22Rv1 (cell line): ENCODE data around the gene E2F2.
A peak's percentile ranks its signal among the peaks of the same experiment; 100 is the strongest.

Source experiments
- H3K27ac ChIP-seq: fragments of 450-650 bp; 2 replicates; pipeline ENCODE4 v1.5.1; 2017
- CTCF ChIP-seq: fragments of 450-650 bp; IDR thresholded peaks from 2 replicates; pipeline ENCODE4 v1.5.1; 2017; ENCODE audit warnings: mild to moderate bottlenecking
- ZFX ChIP-seq: fragments of 450-650 bp; IDR thresholded peaks from 2 replicates; pipeline ENCODE4 v1.6.1; 2017; ENCODE audit warnings: antibody characterized with exemption, borderline replicate concordance

E2F2 gene

GRCh38 chr1:23558140-23558871, 27.3 kb upstream of the E2F2 start:
- H3K27ac ChIP-seq: peak overlapping the region; percentile 100
- TF ChIP-seq ZFX (no peak), CTCF (no peak)

DNA sequence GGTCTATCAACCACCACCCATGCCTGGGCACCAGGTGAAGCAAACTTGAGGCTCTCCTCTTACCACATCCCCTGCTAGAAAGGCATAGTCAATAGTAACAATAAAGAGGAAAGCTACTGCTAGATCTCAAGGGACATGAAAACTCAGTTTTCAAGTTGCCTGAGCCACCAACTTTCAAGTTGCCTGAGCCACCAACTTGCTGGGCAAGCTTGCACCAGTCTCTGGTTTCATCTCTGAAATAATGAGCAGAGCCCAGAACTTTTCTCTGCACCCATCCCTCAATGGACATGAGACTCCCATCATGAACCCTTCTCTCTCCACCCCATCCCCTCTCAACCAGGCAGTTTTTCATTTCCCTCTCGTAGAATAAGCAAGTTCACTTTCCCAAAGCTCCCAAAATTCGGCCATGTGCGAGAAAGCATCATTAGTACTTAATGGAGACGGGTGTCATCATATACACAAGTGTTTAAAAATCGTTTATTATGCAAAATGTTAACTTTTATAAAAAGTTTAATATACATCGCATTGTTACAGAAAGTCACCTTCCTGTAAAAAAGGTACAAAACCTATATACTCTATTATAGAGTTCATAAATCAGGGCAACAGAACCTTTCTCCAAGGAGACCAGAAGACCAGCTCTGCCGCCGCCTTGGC, 26.6 kb upstream of the E2F2 start:
- peak overlapping the region; percentile 100 for H3K27ac ChIP-seq

DNA sequence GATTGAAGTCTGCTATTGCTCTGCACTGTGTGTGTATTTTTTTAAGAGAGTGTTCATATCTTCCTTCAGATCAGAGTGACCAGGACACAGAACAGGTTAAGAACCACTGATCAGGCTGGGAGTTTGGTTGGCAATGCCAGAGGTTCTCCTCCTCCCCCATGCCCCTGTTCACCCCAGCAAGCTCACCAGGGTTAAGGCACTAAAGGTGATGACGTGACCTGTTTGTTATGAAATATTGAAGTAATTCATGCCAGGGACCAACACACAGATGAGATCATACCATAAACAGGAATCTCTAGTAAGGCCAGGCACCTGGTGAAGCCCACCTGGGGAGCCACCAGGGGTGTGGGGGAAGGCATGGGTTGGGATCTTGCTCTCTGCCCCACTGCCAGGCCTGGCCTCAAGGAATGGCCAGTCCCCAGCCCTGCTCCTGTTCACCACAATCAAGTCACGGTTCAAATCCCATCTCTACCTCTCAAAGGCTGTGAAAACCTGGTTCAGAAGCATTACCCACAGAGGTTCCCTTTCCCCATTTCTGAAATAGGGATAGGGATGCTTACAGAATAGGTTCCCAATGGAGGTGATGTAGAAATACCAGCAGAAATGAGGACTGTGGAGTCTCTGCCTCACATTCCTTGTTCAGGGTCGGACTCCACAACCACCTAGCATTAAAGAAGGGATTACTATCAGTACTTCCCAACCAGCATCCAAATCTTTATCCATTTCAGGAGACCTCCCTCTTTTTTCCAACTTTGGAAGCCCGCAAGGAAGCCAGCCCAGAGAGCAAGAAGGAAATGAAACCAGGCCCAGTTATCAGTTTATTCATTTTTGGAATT, 25.8 kb upstream of the E2F2 start:
- H3K27ac ChIP-seq: peak overlapping the region; percentile 100
- TF ChIP-seq ZFX: no peak
- TF ChIP-seq CTCF: no peak

More for the DNA sequence above, 26.6 kb upstream of the E2F2 start:
- TF ChIP-seq ZFX (no peak), CTCF (no peak)

DNA sequence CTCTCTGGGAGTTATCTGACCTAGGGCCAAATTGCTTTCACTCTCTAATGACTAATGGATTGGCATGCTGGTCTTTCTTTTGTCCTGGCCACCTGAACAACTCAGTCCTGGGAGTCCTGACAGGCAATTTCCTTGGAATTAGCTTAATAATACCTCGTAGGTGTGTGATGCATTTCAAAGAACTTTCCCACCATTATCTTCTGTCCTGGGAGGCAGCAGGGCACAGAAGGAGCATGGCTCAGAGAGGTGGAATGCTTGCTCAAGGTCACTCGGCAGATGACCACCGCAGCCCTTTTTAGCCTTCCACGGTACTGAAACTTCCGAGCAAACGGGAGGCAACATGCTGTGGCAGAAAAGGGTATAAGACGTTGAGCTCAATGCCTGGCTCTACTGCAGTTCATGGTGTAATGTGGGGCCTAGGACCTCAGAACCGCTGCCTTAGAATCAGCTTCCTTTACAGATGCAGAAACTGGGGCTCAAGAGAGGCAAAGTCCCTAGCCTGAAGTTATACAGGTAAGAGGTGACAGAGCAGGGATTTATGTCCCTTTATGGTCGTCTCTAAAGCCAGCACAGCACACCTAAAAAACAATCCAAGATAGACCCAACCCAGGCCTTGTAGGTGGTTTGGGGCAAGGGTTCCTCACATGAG, 25.1 kb upstream of the E2F2 start:
- TF ChIP-seq CTCF (no peak), ZFX (no peak)

DNA sequence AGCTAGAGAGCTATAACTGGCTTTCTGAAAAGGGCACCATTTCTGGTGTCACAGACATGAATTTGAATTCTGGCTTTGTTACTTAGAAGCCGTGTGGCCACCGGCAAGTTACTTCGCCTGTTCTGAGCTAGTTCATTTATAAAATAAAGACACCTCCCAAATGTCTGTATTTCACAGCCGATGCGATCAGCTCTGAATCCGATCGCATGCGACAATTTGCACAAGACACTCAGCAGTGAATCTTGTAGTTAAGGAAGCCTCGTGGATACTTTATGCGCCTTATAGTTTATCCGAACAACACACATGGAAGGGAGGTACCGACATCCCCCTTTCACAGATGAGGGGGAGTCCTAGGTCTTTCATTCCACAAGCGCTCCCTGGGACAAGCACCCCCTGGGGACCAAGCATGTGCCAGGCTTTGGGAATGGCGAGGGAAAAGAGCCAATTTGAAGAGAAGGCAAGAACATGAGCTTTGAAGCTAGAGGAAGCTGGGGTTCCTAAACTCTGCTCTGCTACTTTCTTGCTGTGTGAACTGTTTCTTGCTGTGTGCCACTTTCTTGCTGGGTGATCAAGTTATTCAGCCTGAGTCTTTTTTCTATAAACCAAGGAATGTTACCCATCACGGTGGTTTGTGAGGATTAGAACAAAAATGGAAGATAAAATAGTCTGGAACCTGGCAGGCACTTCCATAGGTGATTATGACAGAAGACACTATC, 24.4 kb upstream of the E2F2 start:
- TF ChIP-seq CTCF (peak; percentile 18), ZFX (no peak)
- peak overlapping the region; percentile 100 for H3K27ac ChIP-seq

More for the DNA sequence above, 25.1 kb upstream of the E2F2 start:
- H3K27ac ChIP-seq: peak overlapping the region; percentile 100

DNA sequence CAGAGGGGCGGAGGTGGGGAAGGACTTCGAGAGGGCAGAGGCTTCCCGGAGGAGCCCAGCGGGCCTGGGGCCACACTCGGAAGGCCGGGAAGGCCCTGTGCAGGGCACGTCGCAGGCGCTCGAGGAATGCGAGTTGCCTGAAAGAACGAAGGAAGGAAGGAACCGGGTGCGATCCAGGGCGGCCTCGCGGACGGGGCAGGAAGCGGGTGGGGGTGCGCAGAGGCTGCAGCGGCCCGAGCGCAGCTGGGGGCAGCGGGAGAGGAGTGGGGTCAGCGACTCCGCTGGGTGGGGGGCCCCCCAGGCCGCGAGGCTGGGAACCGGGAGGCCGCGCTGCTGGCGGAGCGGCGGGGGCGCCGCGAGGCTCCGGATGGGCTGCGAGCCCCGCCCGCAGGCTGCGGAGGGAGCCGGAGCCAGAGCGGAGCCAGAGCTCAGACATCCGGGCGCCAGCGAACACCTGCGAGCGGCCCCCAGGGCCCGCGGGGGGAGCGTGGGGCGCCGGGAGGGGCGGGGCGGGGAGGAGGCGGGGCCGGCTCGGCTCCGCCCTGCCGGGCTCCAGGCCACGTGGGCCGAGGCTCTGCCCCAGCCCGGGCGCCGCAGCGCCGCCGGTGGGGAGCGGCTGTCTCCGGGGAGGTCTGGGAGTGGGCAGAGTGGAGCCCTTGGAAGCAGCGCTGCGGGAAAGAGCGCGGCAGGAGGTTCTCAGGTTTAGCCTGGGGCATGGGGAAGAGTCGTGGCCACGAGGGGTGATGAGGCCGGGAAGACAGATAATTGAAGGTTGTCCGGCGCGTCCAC, 23.6 kb upstream of the E2F2 start:
- peak overlapping the region; percentile 100 for H3K27ac ChIP-seq
- peak; percentile 59 for TF ChIP-seq CTCF
- no peak for TF ChIP-seq ZFX
